ENCODE data around the gene SNX22.
"Not testable (repeated sequence)": the region's sequence is repeated elsewhere in the genome, so short reads cannot be mapped to it uniquely, and the experiment has no call there.

SNX22 gene

GRCh38 chr15:64151727-64152506 lies at the start of gene SNX22:
Gene SNX22, plus strand, starts transcription at chr15:64151731. Its CDS starts 45 bp downstream, at chr15:64151776.
- H3K9ac ChIP-seq (ENCODE audit: low read length in 5 of 5), result peak within 1 kb of the TSS in 1 of 5 donors; percentile 48
- H3K4me1 ChIP-seq (ENCODE audit: control insufficient read depth in 5 of 5, insufficient read depth in 5 of 5, low read length in 5 of 5), result peaks cover 2 to 39% (median 29%) of the 10 kb centered on the region in 5 donors
- H3K4me3 ChIP-seq (ENCODE audit: low read depth in 1 of 5, low read length in 5 of 5), result peak within 1 kb of the TSS in 4 of 5 donors; percentile 19 to 61 (median 50)
- no peak within 1 kb of the TSS for H3K27ac ChIP-seq (ENCODE audit: low read depth, low read length)
- no peaks in the 10 kb centered on the region for H3K9me3 ChIP-seq (ENCODE audit: control insufficient read depth in 5 of 5, low read length in 5 of 5)
- H3K36me3 ChIP-seq (ENCODE audit: control insufficient read depth in 5 of 5, insufficient read depth in 5 of 5, low read length in 5 of 5), result peaks cover 0 to 25% (median 21%) of the 10 kb centered on the region in 5 donors
- H3K27me3 ChIP-seq (ENCODE audit: control insufficient read depth in 5 of 5, insufficient read depth in 4 of 5, low read length in 5 of 5), result peaks cover 0 to 17% (median 14%) of the 10 kb centered on the region in 5 donors

GRCh38 chr15:64102497-64102896 lies 49.0 kb upstream of the SNX22 start:
- Histone ChIP-seq H3K27me3 (ENCODE audit: control insufficient read depth in 5 of 5, insufficient read depth in 4 of 5, low read length in 5 of 5) (no peaks in the 10 kb centered on the region), H3K36me3 (ENCODE audit: control insufficient read depth in 5 of 5, insufficient read depth in 5 of 5, low read length in 5 of 5) (no peaks in the 10 kb centered on the region), H3K9me3 (ENCODE audit: control insufficient read depth in 5 of 5, low read length in 5 of 5) (no peaks in the 10 kb centered on the region), H3K9ac (ENCODE audit: low read length in 5 of 5) (no peak overlapping the region), H3K27ac (ENCODE audit: low read depth, low read length) (no peak overlapping the region), H3K4me1 (ENCODE audit: control insufficient read depth in 5 of 5, insufficient read depth in 5 of 5, low read length in 5 of 5) (peaks cover 7 to 45% (median 30%) of the 10 kb centered on the region in 5 donors), H3K4me3 (ENCODE audit: low read depth in 1 of 5, low read length in 5 of 5) (no peak overlapping the region)

- Histone ChIP-seq H3K4me3 (ENCODE audit: low read depth in 1 of 5, low read length in 5 of 5) (peak overlapping the region in 1 of 5 donors; percentile 24), H3K4me1 (ENCODE audit: control insufficient read depth in 5 of 5, insufficient read depth in 5 of 5, low read length in 5 of 5) (peaks cover 4 to 24% (median 20%) of the 10 kb centered on the region in 5 donors), H3K36me3 (ENCODE audit: control insufficient read depth in 5 of 5, insufficient read depth in 5 of 5, low read length in 5 of 5) (no peaks in the 10 kb centered on the region), H3K27me3 (ENCODE audit: control insufficient read depth in 5 of 5, insufficient read depth in 4 of 5, low read length in 5 of 5) (no peaks in the 10 kb centered on the region), H3K9me3 (ENCODE audit: control insufficient read depth in 5 of 5, low read length in 5 of 5) (no peaks in the 10 kb centered on the region), H3K27ac (ENCODE audit: low read depth, low read length) (peak overlapping the region; percentile 85), H3K9ac (ENCODE audit: low read length in 5 of 5) (peak overlapping the region in 2 of 5 donors; percentile 68 to 75)
Observed at GRCh38 chr15:64105113-64105704, 46.3 kb upstream of the SNX22 start.

GRCh38 chr15:64107337-64107736 lies 44.2 kb upstream of the SNX22 start:
- Histone ChIP-seq H3K4me1 (ENCODE audit: control insufficient read depth in 5 of 5, insufficient read depth in 5 of 5, low read length in 5 of 5) (peaks cover 7 to 37% (median 33%) of the 10 kb centered on the region in 5 donors), H3K4me3 (ENCODE audit: low read depth in 1 of 5, low read length in 5 of 5) (no peak overlapping the region), H3K27ac (ENCODE audit: low read depth, low read length) (peak overlapping the region; percentile 23), H3K9me3 (ENCODE audit: control insufficient read depth in 5 of 5, low read length in 5 of 5) (no peaks in the 10 kb centered on the region), H3K27me3 (ENCODE audit: control insufficient read depth in 5 of 5, insufficient read depth in 4 of 5, low read length in 5 of 5) (no peaks in the 10 kb centered on the region), H3K9ac (ENCODE audit: low read length in 5 of 5) (peak overlapping the region in 1 of 5 donors; percentile 15), H3K36me3 (ENCODE audit: control insufficient read depth in 5 of 5, insufficient read depth in 5 of 5, low read length in 5 of 5) (peaks cover 0 to under 1% (median 0%) of the 10 kb centered on the region in 5 donors)

- H3K27me3 ChIP-seq (ENCODE audit: control insufficient read depth in 5 of 5, insufficient read depth in 4 of 5, low read length in 5 of 5); H3K27ac ChIP-seq (ENCODE audit: low read depth, low read length); H3K9me3 ChIP-seq (ENCODE audit: control insufficient read depth in 5 of 5, low read length in 5 of 5); H3K9ac ChIP-seq (ENCODE audit: low read length in 5 of 5); H3K4me3 ChIP-seq (ENCODE audit: low read depth in 1 of 5, low read length in 5 of 5): not testable (repeated sequence)
- peaks cover 17 to 27% (median 19%) of the 10 kb centered on the region in 5 donors for H3K36me3 ChIP-seq (ENCODE audit: control insufficient read depth in 5 of 5, insufficient read depth in 5 of 5, low read length in 5 of 5)
- peaks cover 7 to 44% (median 36%) of the 10 kb centered on the region in 5 donors for H3K4me1 ChIP-seq (ENCODE audit: control insufficient read depth in 5 of 5, insufficient read depth in 5 of 5, low read length in 5 of 5)
Observed at GRCh38 chr15:64110108-64110701, 41.3 kb upstream of the SNX22 start.

- H3K27me3 ChIP-seq (ENCODE audit: control insufficient read depth in 5 of 5, insufficient read depth in 4 of 5, low read length in 5 of 5), result no peaks in the 10 kb centered on the region
- peak overlapping the region in 1 of 5 donors; percentile 45 for H3K9ac ChIP-seq (ENCODE audit: low read length in 5 of 5)
- no peak overlapping the region for H3K4me3 ChIP-seq (ENCODE audit: low read depth in 1 of 5, low read length in 5 of 5)
- peaks cover 21 to 36% (median 25%) of the 10 kb centered on the region in 5 donors for H3K36me3 ChIP-seq (ENCODE audit: control insufficient read depth in 5 of 5, insufficient read depth in 5 of 5, low read length in 5 of 5)
- peaks cover 5 to 37% (median 30%) of the 10 kb centered on the region in 5 donors for H3K4me1 ChIP-seq (ENCODE audit: control insufficient read depth in 5 of 5, insufficient read depth in 5 of 5, low read length in 5 of 5)
- no peaks in the 10 kb centered on the region for H3K9me3 ChIP-seq (ENCODE audit: control insufficient read depth in 5 of 5, low read length in 5 of 5)
- H3K27ac ChIP-seq (ENCODE audit: low read depth, low read length), result peak overlapping the region; percentile 7
Observed at GRCh38 chr15:64110950-64111678, 40.4 kb upstream of the SNX22 start.

GRCh38 chr15:64111679-64112050 lies 39.9 kb upstream of the SNX22 start:
- peak overlapping the region in 2 of 5 donors; percentile 45 to 46 for H3K9ac ChIP-seq (ENCODE audit: low read length in 5 of 5)
- H3K27ac ChIP-seq (ENCODE audit: low read depth, low read length), result peak overlapping the region; percentile 7
- peaks cover 3 to 34% (median 27%) of the 10 kb centered on the region in 5 donors for H3K4me1 ChIP-seq (ENCODE audit: control insufficient read depth in 5 of 5, insufficient read depth in 5 of 5, low read length in 5 of 5)
- peaks cover 26 to 41% (median 31%) of the 10 kb centered on the region in 5 donors for H3K36me3 ChIP-seq (ENCODE audit: control insufficient read depth in 5 of 5, insufficient read depth in 5 of 5, low read length in 5 of 5)
- H3K9me3 ChIP-seq (ENCODE audit: control insufficient read depth in 5 of 5, low read length in 5 of 5), result no peaks in the 10 kb centered on the region
- H3K4me3 ChIP-seq (ENCODE audit: low read depth in 1 of 5, low read length in 5 of 5), result no peak overlapping the region
- H3K27me3 ChIP-seq (ENCODE audit: control insufficient read depth in 5 of 5, insufficient read depth in 4 of 5, low read length in 5 of 5), result no peaks in the 10 kb centered on the region

GRCh38 chr15:64112073-64112772 lies 39.3 kb upstream of the SNX22 start:
- H3K27me3 ChIP-seq (ENCODE audit: control insufficient read depth in 5 of 5, insufficient read depth in 4 of 5, low read length in 5 of 5), result no peaks in the 10 kb centered on the region
- no peaks in the 10 kb centered on the region for H3K9me3 ChIP-seq (ENCODE audit: control insufficient read depth in 5 of 5, low read length in 5 of 5)
- peaks cover 3 to 34% (median 24%) of the 10 kb centered on the region in 5 donors for H3K4me1 ChIP-seq (ENCODE audit: control insufficient read depth in 5 of 5, insufficient read depth in 5 of 5, low read length in 5 of 5)
- H3K36me3 ChIP-seq (ENCODE audit: control insufficient read depth in 5 of 5, insufficient read depth in 5 of 5, low read length in 5 of 5), result peaks cover 31 to 46% (median 35%) of the 10 kb centered on the region in 5 donors
- H3K27ac ChIP-seq (ENCODE audit: low read depth, low read length), result peak overlapping the region; percentile 49
- H3K9ac ChIP-seq (ENCODE audit: low read length in 5 of 5), result peak overlapping the region in 1 of 5 donors; percentile 46
- no peak overlapping the region for H3K4me3 ChIP-seq (ENCODE audit: low read depth in 1 of 5, low read length in 5 of 5)

GRCh38 chr15:64112904-64113303 lies 38.6 kb upstream of the SNX22 start:
- Histone ChIP-seq H3K27me3 (ENCODE audit: control insufficient read depth in 5 of 5, insufficient read depth in 4 of 5, low read length in 5 of 5) (no peaks in the 10 kb centered on the region), H3K4me1 (ENCODE audit: control insufficient read depth in 5 of 5, insufficient read depth in 5 of 5, low read length in 5 of 5) (peaks cover 3 to 31% (median 22%) of the 10 kb centered on the region in 5 donors), H3K9me3 (ENCODE audit: control insufficient read depth in 5 of 5, low read length in 5 of 5) (no peaks in the 10 kb centered on the region), H3K9ac (ENCODE audit: low read length in 5 of 5) (no peak overlapping the region), H3K4me3 (ENCODE audit: low read depth in 1 of 5, low read length in 5 of 5) (no peak overlapping the region), H3K27ac (ENCODE audit: low read depth, low read length) (peak overlapping the region; percentile 58), H3K36me3 (ENCODE audit: control insufficient read depth in 5 of 5, insufficient read depth in 5 of 5, low read length in 5 of 5) (peaks cover 36 to 52% (median 40%) of the 10 kb centered on the region in 5 donors)
